HG02884 (cell line): ENCODE results near the gene TEAD1.
A peak's percentile ranks its signal among the peaks of the same experiment; 100 is the strongest.

Experiments
- ATAC-seq: cut with Tn5 transposase; IDR thresholded peaks from one replicate; pipeline ENCODE4 v1.9.1; 2021; ENCODE audit warnings: mild to moderate bottlenecking, moderate library complexity; ENCODE audit not compliant: unreplicated experiment

The TEAD1 gene

GRCh38 chr11:12706545-12707499, 32.6 kb downstream of the TEAD1 start:
- no peak for ATAC-seq

DNA sequence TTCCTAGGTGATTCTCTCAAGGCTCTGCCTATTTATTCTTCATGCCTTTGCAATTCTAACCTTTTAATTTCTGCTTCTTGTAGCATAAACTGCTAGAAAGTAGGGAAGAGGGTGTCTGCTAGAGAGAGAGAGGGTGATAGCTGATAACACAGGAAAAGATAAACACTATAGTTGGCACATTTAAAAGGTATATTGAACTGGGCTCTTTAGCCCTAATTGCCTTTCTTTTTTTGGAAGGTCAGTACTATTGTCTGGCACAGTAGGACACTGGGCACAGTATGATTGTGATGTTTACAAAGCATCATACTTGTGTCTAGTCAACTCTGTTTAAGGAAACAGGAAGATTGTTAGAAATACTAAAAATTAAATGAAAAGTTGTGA, 33.3 kb downstream of the TEAD1 start:
- no peak for ATAC-seq

DNA sequence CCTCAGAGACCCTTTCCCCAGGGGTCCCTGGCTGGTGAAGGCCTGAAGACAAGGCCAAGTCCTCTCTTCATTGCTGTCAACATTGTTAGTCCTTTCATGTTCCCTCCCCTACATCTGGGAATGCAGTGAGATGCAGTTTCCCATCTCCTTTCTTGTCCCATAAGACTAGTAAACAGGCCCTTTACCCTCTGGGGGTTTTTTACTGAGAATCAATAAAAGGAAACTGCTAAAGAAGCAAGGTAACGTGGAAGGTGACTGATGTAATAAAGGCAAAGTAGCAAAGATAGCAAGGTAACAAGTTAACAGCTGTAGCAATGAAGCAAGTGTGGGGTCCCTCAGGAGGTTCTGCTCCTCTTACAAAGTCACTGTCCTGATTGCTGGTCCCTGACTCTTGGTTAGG, 37.3 kb downstream of the TEAD1 start:
- no peak for ATAC-seq

GRCh38 chr11:12712132-12712531, 37.9 kb downstream of the TEAD1 start:
- no peak for ATAC-seq

GRCh38 chr11:12715131-12715530, 40.9 kb downstream of the TEAD1 start:
- ATAC-seq: no peak

DNA sequence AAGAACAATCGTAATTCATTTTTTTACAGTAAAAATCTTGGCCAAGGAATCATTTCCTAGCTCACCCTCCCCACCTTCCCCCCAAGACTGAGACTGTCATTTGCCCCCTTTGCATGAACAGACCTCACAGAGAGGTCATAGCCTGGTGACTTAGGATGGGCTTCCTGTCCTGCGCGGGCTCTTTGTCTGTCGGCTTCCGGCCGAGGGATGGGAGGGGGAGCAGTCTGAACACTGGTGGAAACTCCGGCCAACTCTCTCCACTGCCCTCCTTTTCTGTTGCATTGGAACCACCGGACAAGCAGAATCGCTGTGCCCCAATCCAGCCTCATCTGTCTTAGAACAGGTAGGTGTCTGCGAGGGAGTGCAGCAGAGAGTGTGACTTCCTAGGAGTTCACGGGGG, 41.7 kb downstream of the TEAD1 start:
- no peak for ATAC-seq

DNA sequence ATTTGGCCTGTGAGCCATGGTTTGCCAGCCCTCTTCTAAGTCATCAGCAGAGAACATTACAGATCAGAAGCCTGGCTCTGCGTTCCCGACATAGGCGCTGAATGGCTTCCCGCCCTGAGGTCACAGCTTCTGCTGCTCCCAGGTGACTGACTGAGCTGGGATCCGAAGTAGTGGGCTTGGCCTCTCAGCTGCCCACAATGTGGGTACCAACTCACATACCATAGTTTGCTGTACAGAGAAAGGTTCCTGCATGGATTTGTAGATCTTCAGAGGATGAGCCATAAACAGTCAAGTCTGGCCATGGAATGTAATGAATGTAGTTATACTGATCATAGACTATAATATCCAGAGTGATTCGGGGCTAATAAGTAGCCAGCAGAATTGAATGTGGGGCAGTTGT, 42.6 kb downstream of the TEAD1 start:
- ATAC-seq: no peak

DNA sequence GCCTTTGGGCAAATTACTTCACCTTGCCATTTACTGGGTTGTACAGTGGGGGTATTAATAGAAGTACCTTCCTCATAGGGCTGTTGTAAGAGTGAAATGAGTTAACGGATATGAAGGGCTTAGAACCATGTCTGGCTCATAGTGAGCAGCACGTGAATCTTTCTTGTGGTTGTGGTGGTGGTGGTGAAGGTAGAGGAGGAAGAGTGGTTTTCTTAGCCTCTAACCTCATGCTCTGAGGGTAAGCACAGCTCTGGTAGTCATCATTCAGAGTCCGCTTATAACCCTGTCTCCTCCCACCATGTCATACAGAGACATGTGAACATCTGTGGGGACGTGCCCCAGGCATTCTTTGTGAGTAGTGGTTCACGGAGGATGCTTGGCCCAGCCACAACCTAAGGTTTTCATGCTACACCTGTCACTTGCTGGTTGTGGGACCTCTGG, 43.6 kb downstream of the TEAD1 start:
- ATAC-seq: peak; percentile 96

DNA sequence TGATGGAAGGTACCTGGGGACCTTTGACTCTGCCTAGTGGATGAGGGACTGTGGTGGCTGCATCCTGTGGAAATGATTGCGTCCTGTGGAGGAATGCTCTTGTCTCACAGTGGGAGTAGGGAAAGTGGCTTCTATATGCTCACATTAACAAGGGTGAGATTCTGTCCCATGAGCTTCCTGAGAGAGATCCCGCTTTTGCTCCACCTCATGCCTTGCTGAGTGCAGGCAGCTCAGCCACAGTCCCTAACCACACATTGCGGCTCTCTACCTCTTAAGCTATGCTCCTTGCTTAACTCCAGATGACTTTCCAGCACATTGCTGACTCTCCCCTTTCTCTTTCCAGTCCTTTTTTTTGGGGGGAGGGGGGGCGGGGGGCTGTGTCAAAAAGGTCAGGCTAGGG, 45.0 kb downstream of the TEAD1 start:
- ATAC-seq: no peak

DNA sequence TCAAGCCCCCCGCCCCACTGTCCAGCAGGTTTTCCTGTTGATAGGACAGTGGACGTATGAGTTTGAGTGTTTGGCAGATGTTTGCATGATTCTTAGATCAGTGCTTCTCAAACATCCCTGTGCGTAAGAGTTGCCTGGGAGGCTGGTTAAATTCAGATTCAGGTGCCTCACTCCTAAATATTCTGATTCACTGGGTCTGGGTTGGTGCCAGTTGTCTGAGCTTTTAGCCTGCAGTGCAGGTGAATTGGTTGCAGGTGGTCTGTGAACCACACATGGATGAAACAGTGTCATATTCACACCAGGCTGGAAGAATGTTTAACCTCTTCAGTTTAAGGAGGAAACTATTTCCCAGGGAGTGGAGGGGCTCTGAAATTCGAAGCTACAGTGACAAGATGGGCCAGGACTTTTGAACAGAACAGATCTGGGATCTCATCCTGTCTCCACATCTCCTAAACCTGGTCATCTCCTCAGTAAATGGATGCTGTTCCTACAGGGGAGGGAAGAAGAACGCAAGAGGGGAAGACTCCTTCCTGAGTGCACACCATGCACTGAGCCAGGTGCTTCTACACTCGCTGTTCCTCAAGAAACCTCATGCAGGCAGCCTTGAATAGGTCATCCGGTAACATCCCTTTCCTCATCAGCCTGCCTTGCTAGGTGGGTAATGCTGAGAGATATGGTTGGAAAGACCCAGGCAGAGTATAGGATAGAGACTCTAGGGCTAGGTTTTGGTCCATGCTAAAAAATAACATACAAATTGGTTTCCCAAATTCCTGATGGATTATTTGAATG, 47.8 kb downstream of the TEAD1 start:
- no peak for ATAC-seq

DNA sequence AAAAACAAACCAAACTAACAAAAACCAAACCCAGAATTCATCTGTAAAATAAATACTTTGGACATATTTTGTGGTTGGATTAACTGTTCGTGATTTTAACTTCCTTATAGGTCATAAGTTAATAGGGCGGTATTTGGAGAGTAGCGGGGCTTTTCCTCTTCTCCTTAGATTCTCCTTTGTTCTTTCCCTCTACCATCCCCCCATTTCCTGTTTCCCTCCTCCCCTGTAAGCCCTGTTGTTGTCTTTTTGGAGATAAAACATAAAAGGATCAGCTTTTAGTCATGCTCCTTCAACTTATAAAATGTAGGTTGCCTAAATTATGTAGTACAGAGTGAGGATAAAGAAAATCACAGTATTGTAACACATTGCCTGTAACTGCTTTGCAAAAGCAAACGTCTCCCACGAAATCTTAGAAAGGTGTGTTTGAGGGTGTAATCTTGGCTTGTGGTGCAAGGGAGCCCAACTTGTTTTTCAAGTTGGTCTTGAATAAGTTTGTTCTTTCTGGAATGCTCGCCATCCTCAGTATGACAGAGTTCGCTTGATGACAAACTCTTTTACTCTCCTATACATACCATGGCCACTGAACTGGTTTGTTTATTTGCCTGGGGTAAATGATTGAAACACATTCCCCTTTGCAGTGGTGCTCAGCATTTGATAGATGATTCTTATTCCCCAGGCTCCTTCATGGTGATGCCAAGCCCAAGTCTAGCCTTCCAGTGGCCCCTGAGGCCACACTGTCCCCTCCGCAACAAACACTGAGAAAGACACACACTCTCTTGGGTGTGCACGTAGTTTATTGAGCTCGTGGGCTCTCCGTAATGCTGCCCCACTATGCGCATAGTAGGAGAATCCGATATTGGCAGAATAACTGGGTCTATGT, 49.4 kb downstream of the TEAD1 start:
- ATAC-seq: no peak

GRCh38 chr11:12724301-12725054, 50.3 kb downstream of the TEAD1 start:
- no peak for ATAC-seq

- no peak for ATAC-seq
Measured at GRCh38 chr11:12725055-12725862, 51.0 kb downstream of the TEAD1 start.

GRCh38 chr11:12725863-12726682, 51.9 kb downstream of the TEAD1 start:
- no peak for ATAC-seq

DNA sequence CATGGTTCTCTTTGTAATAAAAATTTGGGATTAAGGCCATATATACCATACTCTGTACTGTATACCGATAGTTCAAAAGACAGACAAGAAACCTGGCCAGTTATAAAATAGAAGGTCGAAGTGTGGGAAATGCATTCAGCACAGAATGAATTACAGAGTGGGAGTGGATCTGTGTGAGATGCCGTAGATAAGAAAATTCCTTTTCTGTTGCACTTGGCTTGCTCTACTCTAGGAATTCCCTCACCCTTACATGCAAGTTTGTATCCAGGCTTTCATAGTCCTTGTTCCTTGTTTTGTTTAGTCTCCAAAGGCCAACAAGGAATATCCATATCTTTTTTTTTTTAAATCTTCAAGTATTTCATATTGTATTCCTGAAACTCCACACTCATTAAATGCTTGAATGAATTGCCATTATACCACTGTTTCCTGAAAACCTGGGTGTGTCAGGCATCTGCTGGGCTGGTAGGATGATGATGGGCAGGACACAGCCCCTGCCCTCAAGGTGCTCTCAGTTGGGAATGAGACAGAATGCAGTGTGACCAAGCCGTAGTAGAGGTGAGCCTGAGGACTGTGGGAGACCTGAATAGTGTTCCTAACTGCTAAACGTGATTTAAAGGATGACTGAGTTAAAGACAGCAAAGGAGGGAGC, 53.5 kb downstream of the TEAD1 start:
- no peak for ATAC-seq

GRCh38 chr11:12728417-12728816, 54.2 kb downstream of the TEAD1 start:
- ATAC-seq: no peak

GRCh38 chr11:12729941-12730340, 55.7 kb downstream of the TEAD1 start:
- no peak for ATAC-seq

GRCh38 chr11:12731841-12732336, 57.7 kb downstream of the TEAD1 start:
- no peak for ATAC-seq
